Muscle of leg (tissue), 11 donors: ENCODE measurements around the gene IQCE. TPM values are rescaled to one million over a fixed set of nuclear protein-coding genes. Genes with fewer than 3 reads are reported as not detected.
"Not testable (repeated sequence)": the region's sequence is repeated elsewhere in the genome, so short reads cannot be mapped to it uniquely, and the experiment has no call there.

Experiments used
- DNase-seq: peaks from one replicate; pipeline ENCODE4 v3.0.0; 2013
- H3K27ac ChIP-seq: one replicate; pipeline ENCODE4 v1.5.1; 2013; ENCODE audit warnings: mild to moderate bottlenecking, low read length, control low read depth
- H3K27me3 ChIP-seq: one replicate; pipeline ENCODE4 v1.6.1; 2013; ENCODE audit warnings: low read length; ENCODE audit not compliant: control insufficient read depth, insufficient read depth
- H3K36me3 ChIP-seq: one replicate; pipeline ENCODE4 v1.6.1; 2013; ENCODE audit warnings: low read length; ENCODE audit not compliant: control insufficient read depth, insufficient read depth
- H3K4me1 ChIP-seq: one replicate; pipeline ENCODE4 v1.6.1; 2013; ENCODE audit warnings: low read length; ENCODE audit not compliant: control insufficient read depth, insufficient read depth
- H3K4me3 ChIP-seq: one replicate; pipeline ENCODE4 v1.5.1; 2013; ENCODE audit warnings: low read length, control low read depth
- H3K9me3 ChIP-seq: replicated peaks from 2 replicates; pipeline ENCODE4 v1.6.1; 2013; ENCODE audit warnings: low read depth, low read length; ENCODE audit not compliant: control insufficient read depth
- WGBS: methylation state at CpG from one replicate; pipeline ENCODE4 v1.1.5; 2013; ENCODE audit warnings: missing lambda C conversion rate; ENCODE audit not compliant: insufficient coverage; 5-methylcytosine and 5-hydroxymethylcytosine counted together
- polyA plus RNA-seq, 8 donors: library from polyadenylated mRNA; unstranded; fragments of 120-200 nt; gene quantifications; one replicate each; pipeline versions ENCODE4 v1.2.1 to v1.2.3, GENCODE V29; 2013; ENCODE audit warnings: inconsistent platforms in 1 of 8, low replicate concordance in 1 of 8; ENCODE audit not compliant: insufficient read length in 8 of 8, insufficient read depth in 1 of 8
- total RNA-seq: library from RNA; stranded (reverse); fragments of 120-200 nt; gene quantifications from one replicate; pipeline ENCODE4 v1.2.4, GENCODE V29; 2013

IQCE gene
- total and polyA plus RNA-seq, 9 donors = 4.7 to 9.6 (median 7.1) TPM

- H3K36me3 ChIP-seq = peaks cover 20% of the 10 kb centered on the region
- WGBS = 91% methylated on average over 28 of the region's 35 CpGs
These were observed 44.5 kb downstream of the IQCE start for GRCh38 chr7:2603044-2603965.

DNA sequence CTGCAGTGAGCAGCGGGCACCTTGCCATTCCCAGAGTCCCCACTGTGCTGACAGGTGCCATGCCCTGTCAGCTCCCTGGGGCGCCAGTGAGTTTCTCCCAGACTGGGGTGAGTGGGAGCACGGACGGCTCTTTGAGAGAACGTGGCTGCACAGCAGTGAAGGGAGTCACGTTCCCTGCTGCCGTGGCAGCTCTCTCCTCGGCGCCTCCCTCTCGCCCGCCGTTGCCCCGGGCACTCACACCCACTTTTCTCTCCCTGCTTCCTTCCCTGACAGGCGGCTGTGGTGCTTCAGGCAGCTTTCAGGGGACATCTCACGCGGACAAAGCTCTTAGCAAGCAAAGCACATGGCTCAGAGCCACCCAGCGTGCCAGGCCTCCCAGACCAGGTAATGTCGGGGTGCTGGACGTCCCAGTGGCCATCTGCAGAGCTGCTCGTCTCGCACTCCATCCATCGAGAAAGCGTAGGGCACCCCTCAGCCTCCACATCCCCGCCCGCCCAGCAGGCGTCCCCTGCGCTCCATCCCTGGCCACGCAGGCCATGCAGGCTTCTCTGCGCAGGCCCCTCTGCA is 45.9 kb downstream of the IQCE start:
- no peaks in the 10 kb centered on the region for H3K27me3 ChIP-seq
- H3K4me1 ChIP-seq = peaks cover 47% of the 10 kb centered on the region
- DNase-seq = no peak
- H3K9me3 ChIP-seq = no peaks in the 10 kb centered on the region
- H3K4me3 ChIP-seq = no peak overlapping the region
- no peak overlapping the region for H3K27ac ChIP-seq
- peaks cover 12% of the 10 kb centered on the region for H3K36me3 ChIP-seq
- 92% methylated on average over 26 of the region's 29 CpGs for WGBS

More at GRCh38 chr7:2603044-2603965, 44.5 kb downstream of the IQCE start:
- peaks cover 41% of the 10 kb centered on the region for H3K4me1 ChIP-seq
- H3K27ac ChIP-seq = no peak overlapping the region
- DNase-seq = no peak
- no peaks in the 10 kb centered on the region for H3K27me3 ChIP-seq
- no peak overlapping the region for H3K4me3 ChIP-seq
- no peaks in the 10 kb centered on the region for H3K9me3 ChIP-seq

DNA sequence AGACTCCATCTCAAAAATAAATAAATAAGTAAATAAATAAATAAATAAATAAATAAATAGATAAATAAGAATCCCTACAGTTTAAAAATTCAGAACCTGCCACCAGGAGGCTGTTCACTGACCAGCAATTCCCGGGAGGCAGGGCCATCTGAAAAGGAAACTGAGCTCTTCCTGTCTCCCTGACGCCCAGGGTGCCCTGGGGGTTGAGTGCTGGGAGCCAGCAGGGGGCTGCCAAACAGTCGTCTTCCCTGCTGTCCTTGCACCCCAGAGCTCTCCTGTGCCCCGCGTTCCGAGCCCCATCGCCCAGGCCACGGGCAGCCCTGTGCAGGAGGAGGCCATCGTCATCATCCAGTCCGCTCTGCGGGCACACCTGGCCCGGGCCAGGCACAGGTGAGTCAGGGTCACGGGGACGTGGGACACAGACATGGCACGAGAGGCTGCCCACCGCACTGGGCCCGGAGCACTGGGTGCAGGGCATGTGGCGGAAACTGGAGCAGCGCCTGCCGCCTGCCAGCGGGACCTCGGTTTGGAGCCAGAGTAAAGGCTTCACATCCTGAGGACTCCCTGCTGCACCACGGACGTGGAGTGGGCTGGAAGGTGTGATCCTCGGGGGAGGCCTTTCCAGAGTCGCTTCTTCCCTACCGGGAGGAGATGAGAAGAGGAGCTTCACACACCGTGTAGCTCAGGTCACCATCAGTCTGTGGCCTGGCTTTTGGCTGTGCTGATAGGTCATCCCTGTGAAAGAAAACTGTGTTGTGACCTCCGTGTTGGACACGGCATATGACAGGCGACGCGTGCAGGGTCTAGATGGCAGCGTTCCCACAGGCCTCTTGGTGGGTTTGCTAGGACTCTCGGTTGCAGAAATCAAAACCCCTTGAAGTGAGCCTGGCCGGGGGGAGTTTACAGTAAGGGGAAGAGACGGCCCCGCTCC is 47.1 kb downstream of the IQCE start:
- WGBS = 84% methylated on average over 35 of the region's 38 CpGs
- H3K27ac ChIP-seq = no peak overlapping the region
- peaks cover 55% of the 10 kb centered on the region for H3K4me1 ChIP-seq

DNA sequence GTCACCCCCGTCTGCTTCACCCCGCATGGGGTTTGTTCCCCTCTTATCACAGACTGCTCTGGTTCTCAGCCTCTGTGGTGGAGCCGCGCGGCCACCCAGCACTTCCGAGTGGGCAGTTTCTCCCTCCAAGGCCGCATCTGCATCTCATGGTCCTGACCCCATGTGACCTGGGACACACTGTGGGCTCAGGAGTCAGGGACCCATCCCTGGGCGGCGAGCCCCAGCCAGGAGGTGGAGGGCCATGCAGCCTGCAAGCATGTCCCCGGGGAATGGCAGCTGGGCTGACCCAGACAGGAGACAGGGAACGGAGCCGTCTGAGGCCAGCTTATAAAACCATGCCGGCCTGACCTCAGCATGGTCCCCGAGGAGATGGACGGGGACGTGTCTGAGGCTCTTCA is 47.8 kb downstream of the IQCE start:
- Histone ChIP-seq H3K4me3 (no peak overlapping the region), H3K27ac (peak overlapping the region; percentile 79), H3K27me3 (no peaks in the 10 kb centered on the region), H3K4me1 (peaks cover 62% of the 10 kb centered on the region), H3K9me3 (no peaks in the 10 kb centered on the region), H3K36me3 (peaks cover 7% of the 10 kb centered on the region)
- peak; percentile 35 for DNase-seq
- 61% methylated on average over 16 of the region's 16 CpGs for WGBS

More for the DNA sequence above, 47.1 kb downstream of the IQCE start:
- peaks cover 11% of the 10 kb centered on the region for H3K36me3 ChIP-seq
- no peaks in the 10 kb centered on the region for H3K9me3 ChIP-seq
- no peak for DNase-seq
- no peak overlapping the region for H3K4me3 ChIP-seq
- H3K27me3 ChIP-seq = no peaks in the 10 kb centered on the region

DNA sequence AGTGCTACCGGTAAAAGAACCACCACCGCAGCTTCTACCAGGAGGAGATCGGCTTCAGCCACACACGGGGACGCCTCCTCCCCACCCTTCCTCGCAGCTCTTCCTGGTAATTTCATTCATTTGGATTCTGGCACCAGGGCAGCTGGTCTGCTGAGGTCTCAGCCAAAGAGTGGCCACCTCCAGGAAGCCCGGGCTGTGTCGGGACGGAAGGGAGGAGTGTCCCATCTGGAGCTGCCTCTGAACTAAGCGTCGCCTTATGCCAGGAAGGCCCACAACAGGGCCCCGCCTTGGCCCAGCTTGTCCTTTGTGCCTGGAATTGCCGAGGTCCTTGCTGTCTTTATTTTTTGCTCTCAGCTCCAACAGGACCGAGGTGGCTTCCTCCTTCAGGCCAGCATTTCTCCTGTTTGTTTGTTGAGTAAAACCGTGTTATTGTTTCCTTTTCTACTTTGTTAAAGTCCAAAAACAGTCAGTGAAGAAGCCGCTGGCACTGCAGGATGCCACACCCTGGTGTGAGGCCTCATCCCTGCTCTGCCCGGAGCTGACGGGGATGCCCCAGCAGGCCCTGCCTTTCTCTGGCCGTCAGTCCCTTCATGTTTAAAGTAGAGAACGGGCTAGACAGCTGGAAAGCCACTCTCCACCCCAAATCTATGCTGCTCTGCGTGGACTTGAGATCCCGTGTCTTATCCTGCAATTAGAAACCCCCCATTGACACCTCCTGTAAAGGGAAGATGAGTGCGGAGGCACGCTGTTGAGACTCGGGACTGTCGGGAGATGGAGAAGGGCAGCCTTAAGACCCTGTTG is 48.5 kb downstream of the IQCE start:
- H3K4me3 ChIP-seq = no peak overlapping the region
- no peaks in the 10 kb centered on the region for H3K27me3 ChIP-seq
- DNase-seq = peak; percentile 78
- H3K4me1 ChIP-seq = peaks cover 65% of the 10 kb centered on the region
- H3K36me3 ChIP-seq = peaks cover 7% of the 10 kb centered on the region
- H3K27ac ChIP-seq = peak overlapping the region; percentile 79
- WGBS = 28% methylated on average over 12 of the region's 26 CpGs
- H3K9me3 ChIP-seq = no peaks in the 10 kb centered on the region

- DNase-seq = peak; percentile 10
- H3K27ac ChIP-seq = peak overlapping the region; percentile 79
- H3K9me3 ChIP-seq = no peaks in the 10 kb centered on the region
- H3K27me3 ChIP-seq = no peaks in the 10 kb centered on the region
- peaks cover 66% of the 10 kb centered on the region for H3K4me1 ChIP-seq
- peaks cover 7% of the 10 kb centered on the region for H3K36me3 ChIP-seq
- no peak overlapping the region for H3K4me3 ChIP-seq
- 75% methylated on average over 33 of the region's 37 CpGs for WGBS
These were observed 49.4 kb downstream of the IQCE start for GRCh38 chr7:2607923-2608904.

GRCh38 chr7:2608921-2609411 is 50.2 kb downstream of the IQCE start:
- Histone ChIP-seq H3K4me1 (peaks cover 72% of the 10 kb centered on the region), H3K27ac (peak overlapping the region; percentile 53), H3K4me3 (no peak overlapping the region), H3K27me3 (no peaks in the 10 kb centered on the region), H3K9me3 (no peaks in the 10 kb centered on the region), H3K36me3 (peaks cover 7% of the 10 kb centered on the region)
- peak; percentile 85 for DNase-seq
- WGBS = 50% methylated on average over 4 of the region's 14 CpGs

DNA sequence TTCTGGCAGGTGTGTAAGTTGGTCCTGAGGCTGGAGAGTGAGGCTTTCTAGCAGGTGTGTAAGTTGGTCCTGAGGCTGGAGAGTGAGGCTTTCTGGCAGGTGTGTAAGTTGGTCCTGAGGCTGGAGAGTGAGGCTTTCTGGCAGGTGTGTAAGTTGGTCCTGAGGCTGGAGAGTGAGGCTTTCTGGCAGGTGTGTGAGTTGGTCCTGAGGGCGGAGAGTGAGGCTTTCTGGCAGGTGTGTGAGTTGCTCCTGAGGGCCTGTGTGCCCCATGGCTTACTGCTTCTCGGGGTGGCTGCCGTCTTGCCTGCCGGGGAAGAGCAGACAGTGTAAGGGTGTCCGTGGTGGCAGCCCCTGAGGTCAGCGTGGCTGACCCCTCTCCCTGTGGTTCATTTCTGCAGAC is 50.9 kb downstream of the IQCE start:
- not testable (repeated sequence) for H3K36me3 ChIP-seq, H3K9me3 ChIP-seq, H3K27me3 ChIP-seq, H3K27ac ChIP-seq, H3K4me3 ChIP-seq, DNase-seq
- WGBS = 88% methylated on average over 6 of the region's 6 CpGs
- peaks cover 79% of the 10 kb centered on the region for H3K4me1 ChIP-seq
